Stimulated activated CD8-positive, alpha-beta memory T cell treated with anti-CD3 and anti-CD28 coated beads, Interleukin-12 subunit alpha, Interleukin-12 subunit beta, amount 100 ng/mL, for 1 hour (primary cell): Measurements from ENCODE around the gene DESI2.
"Not testable (repeated sequence)": the region's sequence is repeated elsewhere in the genome, so short reads cannot be mapped to it uniquely, and the experiment has no call there.

Experiments used
- DNase-seq: peaks from one replicate; pipeline ENCODE4 v3.0.0-alpha.2; 2020; ENCODE audit warnings: low read depth

DESI2 gene

DNA sequence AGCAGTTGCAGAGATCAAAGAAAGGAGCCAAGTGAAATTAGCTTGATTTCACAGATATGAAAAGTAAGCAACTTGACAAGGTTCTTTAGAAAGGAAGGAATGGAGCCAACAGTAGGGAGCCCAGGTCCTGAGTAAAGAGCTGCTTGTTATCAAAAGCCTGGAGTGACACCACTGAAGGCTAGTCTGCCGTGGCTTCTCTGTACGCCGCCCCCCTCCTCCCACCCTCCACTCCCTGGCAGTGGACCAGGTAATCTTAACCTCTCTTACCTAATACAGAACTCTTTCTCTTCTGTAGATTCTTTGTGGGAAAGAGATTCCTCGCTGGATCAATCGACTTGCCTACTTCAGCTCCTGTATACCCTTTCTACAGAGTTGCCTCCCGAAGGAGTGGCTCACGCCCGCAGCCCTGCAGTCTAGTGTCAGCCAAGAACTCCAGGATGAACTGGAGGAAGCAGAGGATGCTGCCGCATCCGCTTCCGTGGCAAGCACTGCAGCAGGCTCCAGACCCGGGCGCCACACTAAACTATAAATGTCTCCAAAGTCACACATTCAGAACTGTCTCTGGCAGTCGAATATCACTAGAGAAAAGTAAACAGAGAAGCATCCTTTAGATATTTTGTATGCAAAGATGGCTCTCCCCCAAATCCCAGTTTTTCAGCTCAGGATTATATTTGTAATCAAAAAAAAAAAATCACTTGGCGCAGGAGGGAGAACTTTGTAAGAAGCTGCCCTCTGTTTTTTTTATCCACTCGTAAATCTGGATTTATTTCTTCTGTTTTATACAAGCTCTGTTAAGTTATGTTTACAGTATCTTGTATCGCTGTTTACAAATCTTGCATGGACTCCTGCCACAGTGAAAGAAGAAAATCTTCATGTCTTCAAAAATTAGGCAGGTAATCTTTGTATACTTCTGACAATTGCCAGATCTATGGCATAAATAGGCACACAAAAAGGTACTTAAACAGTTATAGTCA is 52.6 kb downstream of the DESI2 start:
- DNase-seq, result no peak

GRCh38 chr1:244709076-244709475 is 56.1 kb downstream of the DESI2 start:
- no peak for DNase-seq

- no peak for DNase-seq
These were observed 56.8 kb downstream of the DESI2 start for GRCh38 chr1:244709476-244710368.

GRCh38 chr1:244710474-244711062 is 57.6 kb downstream of the DESI2 start:
- DNase-seq, result no peak

DNA sequence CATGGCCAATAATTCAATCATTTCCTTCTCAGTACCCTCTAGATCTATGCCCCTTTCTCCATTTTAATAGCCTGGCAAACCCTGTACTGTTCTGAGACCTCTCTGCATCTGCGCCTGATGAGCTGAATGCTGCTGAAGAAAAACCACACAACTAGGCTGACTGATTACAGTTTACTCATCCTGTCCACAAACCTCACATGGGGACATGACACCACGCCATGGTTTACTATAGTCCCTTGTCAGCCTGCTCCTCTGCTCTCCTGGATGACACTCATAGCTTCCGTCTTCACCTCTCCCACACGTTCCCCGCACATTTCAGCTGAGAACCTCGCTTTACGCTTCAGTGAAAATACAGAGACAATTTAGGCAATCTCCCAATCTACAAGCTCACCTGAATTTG is 59.7 kb downstream of the DESI2 start:
- no peak for DNase-seq

DNA sequence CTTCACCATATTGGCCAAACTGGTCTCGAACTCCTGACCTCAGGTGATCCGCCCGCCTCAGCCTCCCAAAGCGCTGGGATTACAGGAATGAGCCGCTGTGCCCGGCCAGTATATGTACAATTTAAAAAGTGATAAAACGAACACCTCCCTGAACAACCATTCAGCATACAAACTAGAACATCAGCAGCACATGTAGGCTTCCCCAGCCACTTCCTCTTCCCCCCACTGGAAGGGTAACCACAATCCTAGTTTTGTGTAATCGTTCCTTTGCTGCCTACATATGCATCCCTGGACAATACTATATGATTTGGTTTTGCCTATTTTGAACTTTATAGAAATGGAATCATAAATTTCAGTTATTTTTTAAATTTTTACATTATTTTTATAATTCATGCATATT is 60.4 kb downstream of the DESI2 start:
- DNase-seq, result no peak

DNA sequence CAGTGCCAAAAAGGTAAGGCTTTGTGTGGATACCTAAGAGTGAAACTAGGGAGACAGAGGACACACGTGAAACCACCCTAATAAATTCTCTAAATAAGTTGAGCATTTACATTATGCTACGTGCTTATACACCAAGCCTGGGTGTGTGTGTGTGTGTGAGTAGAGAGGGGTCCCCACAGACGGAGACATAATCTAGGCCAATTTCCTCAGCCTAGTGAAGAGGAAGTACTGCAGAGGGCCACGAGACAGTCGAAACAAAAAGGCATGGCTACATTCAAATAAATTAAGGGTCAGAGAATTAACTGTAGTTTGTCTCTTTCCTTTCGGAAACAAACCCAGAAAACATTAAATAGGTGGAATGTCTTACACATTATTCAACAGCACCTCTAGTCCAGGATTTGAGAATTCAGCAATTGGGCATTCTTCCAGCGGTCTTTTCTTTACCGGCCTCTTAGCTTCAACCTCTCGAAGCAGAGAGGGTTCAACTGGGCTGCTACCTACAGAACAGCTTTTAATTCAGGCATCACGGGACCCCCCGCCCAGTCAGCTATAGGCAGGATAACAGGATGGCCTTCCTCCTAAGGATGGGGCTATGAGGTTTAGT is 75.0 kb downstream of the DESI2 start:
- DNase-seq, result no peak

DNA sequence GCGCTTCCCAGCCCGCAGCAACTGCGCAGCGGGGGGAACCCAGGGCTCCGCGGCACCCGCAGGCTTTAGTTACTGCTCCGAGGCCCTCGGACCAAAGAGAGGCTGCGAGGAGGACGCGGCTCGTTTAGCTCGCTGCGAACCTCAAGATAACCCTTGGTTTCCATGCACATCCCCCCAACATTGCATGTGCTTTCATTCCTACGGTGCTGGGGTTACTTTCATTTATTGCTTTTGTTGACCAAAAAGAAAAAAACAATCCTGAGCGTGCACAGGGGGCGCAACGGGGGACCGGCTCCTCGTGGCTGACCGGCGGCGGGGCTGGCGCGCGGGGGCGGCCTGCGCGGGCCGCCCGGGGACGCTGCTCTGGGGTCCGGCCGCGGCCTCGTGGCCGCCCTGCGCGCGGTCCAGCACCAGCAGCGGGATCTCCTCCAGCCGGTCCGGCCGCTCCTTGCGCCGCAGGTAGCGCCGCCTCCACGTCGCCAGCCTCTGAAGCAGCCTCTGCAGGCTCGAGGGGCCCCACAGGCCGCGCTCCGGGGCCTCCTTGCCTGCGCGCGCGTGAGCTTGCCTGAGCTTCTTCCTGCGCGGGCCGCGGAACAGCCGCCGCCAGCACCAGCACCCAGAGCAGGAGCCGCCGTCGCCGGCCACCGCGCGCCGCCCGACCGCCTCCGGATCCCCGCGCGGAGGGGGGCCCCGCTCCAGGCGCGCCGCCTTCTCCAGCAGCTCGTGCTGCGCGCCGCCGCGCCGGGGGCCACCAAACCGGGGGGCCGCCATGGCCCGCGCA is 77.4 kb downstream of the DESI2 start:
- DNase-seq, result no peak

- no peak for DNase-seq
These were observed 78.1 kb downstream of the DESI2 start for GRCh38 chr1:244730934-244731434.

DNA sequence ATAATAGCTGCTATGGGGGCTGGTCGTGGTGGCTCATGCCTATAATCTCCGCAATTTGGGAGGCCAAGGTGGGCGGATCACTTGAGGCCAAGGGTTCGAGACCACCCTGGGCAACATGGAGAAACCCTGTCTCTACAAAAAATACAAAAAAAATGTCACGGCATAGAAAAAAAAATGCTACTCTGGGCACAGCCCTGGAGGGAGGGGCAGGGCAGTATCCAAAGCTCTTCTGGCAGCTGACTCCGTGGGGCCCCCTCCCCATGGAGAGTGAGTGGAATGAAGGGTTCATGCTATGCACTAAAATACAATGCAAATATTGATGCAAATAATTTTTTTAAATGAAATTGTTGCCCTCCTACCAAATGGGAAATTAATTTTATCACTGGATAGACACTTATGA is 78.7 kb downstream of the DESI2 start:
- no peak for DNase-seq

- DNase-seq, result no peak
These were observed 80.0 kb downstream of the DESI2 start for GRCh38 chr1:244732851-244733450.

GRCh38 chr1:244735404-244735803 is 82.5 kb downstream of the DESI2 start:
- no peak for DNase-seq

GRCh38 chr1:244735876-244736561 is 83.1 kb downstream of the DESI2 start:
- DNase-seq, result no peak

DNA sequence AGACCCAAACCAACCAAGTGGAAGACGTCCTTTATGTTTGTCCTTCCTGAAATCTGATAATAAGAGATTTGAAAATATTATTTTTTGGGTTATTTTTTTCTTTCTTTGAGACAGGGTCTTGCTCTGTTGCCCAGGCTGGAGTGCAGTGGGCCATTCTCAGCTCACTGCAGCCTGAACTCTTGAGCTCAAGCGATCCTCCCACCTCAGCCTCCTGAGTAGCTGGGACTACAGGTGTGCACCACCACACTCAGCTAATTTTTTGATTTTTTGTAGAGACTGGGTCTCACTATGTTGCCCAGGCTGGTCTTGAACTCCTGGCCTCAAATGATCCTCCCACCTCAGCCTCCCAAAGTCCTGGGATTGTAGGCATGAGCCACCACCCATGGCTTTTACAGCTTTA is 86.2 kb downstream of the DESI2 start:
- DNase-seq, result not testable (repeated sequence)

GRCh38 chr1:244740027-244740617 is 87.2 kb downstream of the DESI2 start:
- DNase-seq, result not testable (repeated sequence)

- no peak for DNase-seq
These were observed 88.8 kb downstream of the DESI2 start for GRCh38 chr1:244741692-244742091.

DNA sequence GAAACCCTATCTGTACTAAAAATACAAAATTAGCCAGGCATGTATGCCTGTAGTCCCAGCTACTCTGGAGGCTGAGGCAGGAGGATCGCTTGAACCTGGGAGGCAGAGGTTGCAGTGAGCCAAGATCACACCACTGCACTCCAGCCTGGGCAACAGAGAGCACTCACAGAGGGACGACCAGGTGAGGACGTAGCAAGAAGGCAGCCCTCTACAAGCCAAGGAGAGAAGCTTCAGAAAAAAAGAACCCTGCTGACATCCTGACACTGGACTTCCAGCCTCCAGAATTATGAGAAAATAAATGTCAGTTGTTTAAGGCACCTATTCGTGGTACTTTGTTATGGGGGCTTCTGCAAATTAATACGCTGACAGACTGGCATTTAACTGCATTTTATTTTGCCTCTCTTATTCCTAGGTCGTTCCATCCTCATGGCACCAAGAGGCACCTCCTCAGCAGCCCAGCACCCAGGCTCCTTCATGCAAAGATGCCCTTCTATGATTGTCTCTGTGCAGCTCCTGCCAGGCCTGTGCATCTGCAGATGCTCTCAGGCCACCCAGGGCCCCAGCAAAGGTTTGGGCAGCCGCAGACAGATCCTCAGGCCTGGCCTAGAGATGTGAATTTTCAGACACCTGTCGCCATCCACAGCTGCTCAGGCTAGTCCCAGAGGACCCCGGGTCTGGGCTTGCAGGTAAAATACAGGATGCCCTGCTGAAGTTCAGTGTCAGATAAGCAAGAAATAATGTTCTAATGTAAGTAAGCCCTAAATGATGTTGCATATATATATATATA is 96.5 kb downstream of the DESI2 start:
- DNase-seq, result no peak

- no peak for DNase-seq
These were observed 98.5 kb downstream of the DESI2 start for GRCh38 chr1:244751271-244751895.
